ENCODE results near the gene SERPINB3.
"Not testable (repeated sequence)": the region's sequence is repeated elsewhere in the genome, so short reads cannot be mapped to it uniquely, and the experiment has no call there.

Gene SERPINB3

GRCh38 chr18:63661750-63662149 is at the start of gene SERPINB3:
SERPINB3 (minus strand) TSS chr18:63661893; CDS start chr18:63661216, 677 bp downstream.
- not testable (repeated sequence) for DNase-seq

GRCh38 chr18:63708650-63709049 is 47.0 kb upstream of the SERPINB3 start:
- no peak for DNase-seq

GRCh38 chr18:63707816-63708215 is 46.1 kb upstream of the SERPINB3 start:
- DNase-seq: no peak

DNA sequence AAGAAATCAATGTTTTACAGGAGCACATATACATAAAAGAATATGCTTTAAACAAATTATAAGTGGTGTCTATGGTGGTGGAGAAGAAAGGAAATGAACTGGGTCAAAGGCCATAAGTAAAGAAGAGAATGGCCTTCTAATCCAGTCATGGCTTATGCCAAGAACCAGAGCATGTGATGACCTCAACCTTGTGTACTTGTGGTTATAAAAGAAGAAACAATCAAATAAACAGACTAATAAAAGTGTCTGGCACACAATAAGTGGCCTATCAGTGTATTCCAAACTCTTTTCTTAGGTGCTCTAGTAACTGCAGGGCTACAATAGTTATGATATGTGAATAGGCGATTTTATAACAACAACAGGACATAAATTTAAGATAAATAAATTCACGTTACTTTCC is 43.7 kb upstream of the SERPINB3 start:
- DNase-seq: no peak

DNA sequence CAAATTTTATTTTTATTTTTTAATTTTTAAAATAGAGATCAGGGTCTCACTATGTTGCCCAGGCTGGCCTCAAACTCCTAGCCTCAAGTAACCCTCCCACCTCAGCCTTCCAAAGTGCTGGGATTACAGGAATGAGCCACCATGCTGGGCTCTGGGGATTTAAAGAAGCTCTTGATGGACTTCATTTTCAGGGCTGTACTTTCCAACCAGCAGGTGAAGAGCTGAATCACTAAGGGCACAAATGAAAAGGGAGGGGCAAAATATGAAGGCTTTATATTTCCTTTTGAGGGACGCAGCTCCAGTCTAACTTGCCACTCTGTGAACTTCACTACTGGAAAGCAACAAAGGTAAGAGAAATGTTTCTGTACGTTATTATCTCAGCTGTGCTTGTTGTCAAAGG is 41.0 kb upstream of the SERPINB3 start, which contains the start of gene SERPINB11:
TSS of gene SERPINB11 (plus strand) at position 301 of the 400 bp plus-strand sequence. CDS start 7,234 bp downstream, outside the sequence.
- no peak for DNase-seq

- no peak for DNase-seq
Measured at GRCh38 chr18:63701952-63702351, 40.3 kb upstream of the SERPINB3 start.

GRCh38 chr18:63700501-63700900 is 38.8 kb upstream of the SERPINB3 start:
- DNase-seq: no peak

GRCh38 chr18:63697097-63697660 is 35.5 kb upstream of the SERPINB3 start:
- no peak for DNase-seq

DNA sequence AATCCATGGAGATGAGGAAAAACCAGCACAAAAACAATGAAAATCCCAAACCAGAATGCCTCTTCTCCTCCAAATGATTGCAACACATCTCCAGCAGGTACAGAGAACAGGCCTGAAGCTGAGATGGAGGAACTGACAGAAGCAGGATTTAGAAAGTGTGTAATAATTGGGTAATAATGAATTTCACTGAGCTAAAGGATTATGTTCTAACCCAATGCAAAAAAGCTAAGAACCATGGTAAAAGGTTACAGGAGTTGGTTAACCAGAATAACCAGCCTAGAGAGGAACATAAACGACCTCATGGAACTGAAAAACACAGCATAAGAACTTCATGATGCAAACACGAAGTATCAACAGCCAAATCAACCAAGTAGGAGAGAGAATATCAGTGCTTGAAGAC is 27.4 kb upstream of the SERPINB3 start:
- no peak for DNase-seq

GRCh38 chr18:63686871-63687270 is 25.2 kb upstream of the SERPINB3 start:
- DNase-seq: no peak

GRCh38 chr18:63684718-63685117 is 23.0 kb upstream of the SERPINB3 start:
- no peak for DNase-seq

GRCh38 chr18:63683890-63684289 is 22.2 kb upstream of the SERPINB3 start:
- no peak for DNase-seq

GRCh38 chr18:63683152-63683551 is 21.5 kb upstream of the SERPINB3 start:
- DNase-seq: no peak

- DNase-seq: no peak
Measured at GRCh38 chr18:63681449-63682340, 20.0 kb upstream of the SERPINB3 start.

GRCh38 chr18:63679820-63680606 is 18.3 kb upstream of the SERPINB3 start:
- DNase-seq: no peak

GRCh38 chr18:63677500-63678225 is 16.0 kb upstream of the SERPINB3 start:
- DNase-seq: no peak

DNA sequence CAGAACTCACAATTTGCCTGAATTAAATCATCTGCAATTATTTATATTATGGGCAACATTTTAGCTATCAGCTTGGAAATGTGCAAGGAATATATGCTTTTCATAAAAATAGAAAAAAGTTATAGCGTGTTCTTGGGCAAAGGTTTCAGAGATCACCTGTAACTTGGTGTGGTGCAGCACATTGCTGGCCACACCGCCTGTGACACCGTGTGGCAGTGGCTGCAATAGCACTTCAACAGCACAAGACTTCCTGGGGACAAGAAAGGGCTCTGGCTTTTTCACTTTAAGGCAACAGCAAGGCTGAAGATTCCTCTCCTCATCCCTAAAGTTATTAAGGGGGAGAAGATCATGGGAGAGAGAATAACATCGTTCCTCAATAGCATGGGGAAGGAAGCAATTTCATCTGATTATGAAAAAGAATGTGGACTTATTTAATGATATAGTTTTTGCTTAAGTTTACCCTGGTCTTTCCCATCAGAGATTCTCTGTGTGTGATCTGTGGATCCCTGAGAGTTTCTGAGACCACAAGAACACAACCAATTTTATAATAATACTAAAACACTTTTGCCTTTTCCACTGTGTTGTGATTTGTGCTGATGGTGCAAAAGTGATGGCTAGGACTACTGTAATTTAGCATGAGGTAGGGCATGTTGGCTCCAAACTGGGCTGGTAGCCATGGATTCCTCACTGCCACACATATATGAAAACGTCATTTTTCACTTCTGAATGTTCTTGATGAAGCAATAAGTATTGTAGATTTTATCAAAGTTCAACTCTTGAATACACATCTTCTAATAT is 15.0 kb upstream of the SERPINB3 start:
- no peak for DNase-seq

DNA sequence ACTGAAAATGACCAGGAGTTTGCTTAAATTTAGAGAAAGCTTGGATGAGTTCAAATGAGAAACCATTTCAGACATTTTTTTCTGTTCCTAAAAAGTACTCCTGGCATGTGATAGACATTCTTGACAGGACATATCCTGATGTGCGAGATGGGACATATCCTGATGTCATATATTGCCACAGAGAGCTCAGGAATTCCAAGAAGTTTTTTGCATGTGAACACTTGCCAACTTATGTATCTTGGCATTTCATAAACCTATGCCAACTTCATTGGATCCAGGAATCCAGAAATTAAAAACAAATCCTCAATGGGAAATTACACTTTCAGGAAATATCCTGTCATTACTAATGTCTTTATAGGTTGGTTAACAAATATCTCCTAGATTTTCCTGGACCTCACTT is 2.9 kb upstream of the SERPINB3 start:
- no peak for DNase-seq

- not testable (repeated sequence) for DNase-seq
Measured at GRCh38 chr18:63658920-63659319, 2.8 kb downstream of the SERPINB3 start.

DNA sequence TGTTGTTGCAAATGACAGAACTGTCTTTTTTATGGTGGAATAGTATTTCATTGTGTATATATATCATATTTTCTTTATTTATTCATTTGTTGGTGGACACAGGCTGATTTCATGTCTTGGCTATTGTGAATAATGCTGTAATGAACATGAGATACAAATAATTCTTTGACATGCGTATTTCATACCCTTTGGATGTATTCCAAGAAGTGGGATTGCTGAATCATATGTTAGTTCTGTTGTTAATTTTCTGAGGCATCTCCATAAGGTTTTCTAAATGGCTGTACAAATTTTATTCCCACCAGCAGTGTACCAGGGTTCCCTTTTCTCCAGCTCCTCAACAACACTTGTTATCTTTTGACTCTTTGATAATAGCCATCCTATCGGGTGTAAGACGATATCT is 11.4 kb downstream of the SERPINB3 start:
- not testable (repeated sequence) for DNase-seq

All from amygdala (tissue), 56 donors.